WI38 (cell line): Measurements from ENCODE around the gene CRTAP.

Experiments used
- H3K4me3 ChIP-seq: 2 replicates; pipeline ENCODE4 v1.5.1; 2011; ENCODE audit warnings: low read depth, mild to moderate bottlenecking, control low read depth, low read length
- CTCF ChIP-seq: IDR thresholded peaks from 2 replicates; pipeline ENCODE4 v1.5.1; 2012; ENCODE audit warnings: low read depth, mild to moderate bottlenecking, control low read depth, low read length

CRTAP gene

DNA sequence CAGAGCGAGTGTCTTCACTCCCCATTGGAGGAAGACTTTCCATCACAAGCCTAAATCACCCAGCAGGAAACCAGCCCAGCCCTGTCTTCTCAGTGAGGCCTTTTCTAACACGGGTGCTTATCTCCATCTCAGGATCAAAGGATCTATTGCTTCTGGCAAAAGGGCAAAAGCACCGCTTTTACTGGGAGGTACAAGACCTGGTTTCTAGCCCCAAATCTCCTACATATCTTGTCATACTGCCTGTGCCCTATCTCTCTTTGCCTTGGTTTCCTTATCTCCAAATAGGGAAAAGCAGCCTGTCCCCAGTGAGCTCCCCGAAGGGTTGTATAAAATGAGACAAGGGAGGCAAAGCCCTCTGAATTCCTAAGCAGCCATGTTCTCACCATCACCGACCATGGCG is 22.1 kb upstream of the CRTAP start:
- TF ChIP-seq CTCF: no peak
- H3K4me3 ChIP-seq: no peak overlapping the region

DNA sequence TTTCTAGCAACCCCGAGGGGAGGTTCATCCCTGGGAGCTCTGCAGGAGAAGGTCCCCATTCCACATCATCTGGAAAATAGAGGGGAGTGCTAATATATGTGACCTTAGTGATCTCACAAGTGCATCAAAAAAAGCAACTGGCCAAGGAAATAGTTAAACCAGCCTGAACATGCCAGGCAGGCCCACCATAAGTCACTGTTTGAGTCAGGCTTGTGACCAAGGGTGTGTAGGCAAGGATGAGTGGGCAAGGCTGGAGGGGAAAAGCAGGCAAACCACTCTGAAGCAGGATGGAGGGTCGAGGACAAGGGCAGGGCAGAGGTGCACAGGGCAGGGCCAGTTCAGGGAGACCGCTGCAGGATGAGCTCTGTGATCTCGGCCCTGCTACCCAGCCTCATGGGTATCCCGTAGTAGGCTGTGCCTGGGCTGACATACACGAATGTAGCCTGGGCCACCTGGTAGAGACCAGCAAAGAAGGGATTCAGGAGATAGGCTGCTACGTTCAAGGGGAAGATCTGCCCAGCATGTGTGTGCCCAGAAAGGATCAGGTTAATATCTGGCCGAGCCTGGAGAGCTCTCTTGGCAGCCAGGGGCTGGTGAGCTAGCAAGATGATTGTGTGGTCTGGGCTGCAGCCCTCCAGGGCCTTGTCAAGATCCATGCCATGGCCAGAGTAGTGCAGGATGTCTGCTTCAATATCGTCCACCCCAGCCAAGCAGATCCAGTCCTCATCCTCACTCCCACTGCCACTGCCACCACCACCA is 21.1 kb upstream of the CRTAP start:
- TF ChIP-seq CTCF: no peak

DNA sequence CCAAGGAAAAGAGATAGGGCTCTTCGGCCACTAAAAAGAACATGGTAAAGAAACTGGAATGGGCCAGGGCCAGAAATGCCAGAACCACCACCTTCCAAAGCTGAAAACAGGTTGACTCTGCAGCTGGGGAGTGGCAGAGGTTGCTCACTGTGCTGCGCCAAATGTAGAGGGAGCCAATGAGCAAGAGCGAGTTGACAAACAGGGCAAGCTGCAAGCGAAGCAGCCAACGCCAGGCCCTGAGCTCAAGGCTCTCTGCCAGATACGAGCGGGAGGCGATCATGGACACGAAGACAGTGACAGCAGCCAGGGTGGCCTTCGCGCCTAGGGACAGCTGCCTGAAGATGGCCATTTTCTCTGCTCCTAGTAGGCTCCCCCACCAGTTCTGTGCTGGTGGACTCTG is 20.0 kb upstream of the CRTAP start:
- no peak overlapping the region for H3K4me3 ChIP-seq
- no peak for TF ChIP-seq CTCF

More for the DNA sequence above, 21.1 kb upstream of the CRTAP start:
- H3K4me3 ChIP-seq: no peak overlapping the region

GRCh38 chr3:33095436-33095835 is 18.4 kb upstream of the CRTAP start:
- no peak for TF ChIP-seq CTCF
- peak overlapping the region; percentile 90 for H3K4me3 ChIP-seq

GRCh38 chr3:33096093-33096868 is 17.5 kb upstream of the CRTAP start:
- TF ChIP-seq CTCF: no peak
- H3K4me3 ChIP-seq: peak overlapping the region; percentile 90

GRCh38 chr3:33099109-33099645 is 14.6 kb upstream of the CRTAP start:
- TF ChIP-seq CTCF: no peak

DNA sequence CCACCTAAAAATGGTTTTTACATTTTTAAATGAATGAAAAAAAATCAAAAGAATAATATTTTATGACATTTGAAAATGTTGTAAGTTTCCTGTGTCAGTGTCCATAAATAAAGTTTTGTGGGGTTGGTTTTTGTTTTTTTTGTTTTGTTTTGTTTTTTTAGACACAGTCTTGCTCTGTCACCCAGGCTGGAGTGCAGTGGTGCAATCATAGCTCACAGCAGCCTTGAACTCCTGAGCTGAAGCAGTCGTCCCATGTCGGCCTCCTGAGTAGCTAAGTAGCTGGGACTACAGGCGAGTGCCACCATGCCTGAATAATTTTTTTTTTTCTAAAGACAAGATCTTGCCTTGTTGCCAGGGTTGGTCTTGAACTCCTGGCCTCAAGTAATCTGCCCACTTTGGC is 14.1 kb upstream of the CRTAP start:
- no peak overlapping the region for H3K4me3 ChIP-seq

More at GRCh38 chr3:33099109-33099645, 14.6 kb upstream of the CRTAP start:
- H3K4me3 ChIP-seq: no peak overlapping the region

More for the DNA sequence above, 14.1 kb upstream of the CRTAP start:
- TF ChIP-seq CTCF: no peak
